WTC11 (cell line): ENCODE results near the gene PLD5.
"Not testable (repeated sequence)": the region's sequence is repeated elsewhere in the genome, so short reads cannot be mapped to it uniquely, and the experiment has no call there.

Source experiments
- ATF3 ChIP-seq: sonication (generic); formaldehyde crosslinking; conservative IDR thresholded peaks from 2 replicates; pipeline ENCODE4 v1.8.1; 2022; ENCODE audit warnings: mild to moderate bottlenecking, missing genetic modification reagents
- CTCF ChIP-seq: fragments of 200-600 bp; IDR thresholded peaks from 2 replicates; pipeline ENCODE4 v1.8.0; 2022; ENCODE audit warnings: antibody characterized with exemption
- JAZF1 ChIP-seq: fragments of 250-450 bp; sonication (Bioruptor Pico); IDR thresholded peaks from 2 replicates; pipeline ENCODE4 v1.9.0; 2021; ENCODE audit warnings: moderate library complexity, mild to moderate bottlenecking, inconsistent platforms
- MAX ChIP-seq: sonication (generic); formaldehyde crosslinking; IDR thresholded peaks from 2 replicates; pipeline ENCODE4 v1.8.0; 2022; ENCODE audit warnings: mild to moderate bottlenecking, missing genetic modification reagents
- NR2C2 ChIP-seq: sonication (generic); formaldehyde crosslinking; IDR thresholded peaks from 2 replicates; pipeline ENCODE4 v1.8.0; 2022; ENCODE audit warnings: mild to moderate bottlenecking, missing genetic modification reagents
- PRDM15 ChIP-seq: sonication (generic); formaldehyde crosslinking; IDR thresholded peaks from 2 replicates; pipeline ENCODE4 v1.8.0; 2022; ENCODE audit warnings: missing genetic modification reagents
- SMAD4 ChIP-seq: sonication (generic); formaldehyde crosslinking; IDR thresholded peaks from 2 replicates; pipeline ENCODE4 v1.8.0; 2022; ENCODE audit warnings: mild to moderate bottlenecking, missing genetic modification reagents
- STAT6 ChIP-seq: sonication (generic); formaldehyde crosslinking; conservative IDR thresholded peaks from 2 replicates; pipeline ENCODE4 v1.8.1; 2023; ENCODE audit warnings: mild to moderate bottlenecking, low read depth, missing genetic modification reagents, moderate library complexity
- TCF7 ChIP-seq: sonication (generic); formaldehyde crosslinking; IDR thresholded peaks from 2 replicates; pipeline ENCODE4 v1.8.0; 2022; ENCODE audit warnings: mild to moderate bottlenecking, low read depth, missing genetic modification reagents, moderate library complexity
- TEAD4 ChIP-seq: sonication (generic); formaldehyde crosslinking; IDR thresholded peaks from 2 replicates; pipeline ENCODE4 v1.8.0; 2022; ENCODE audit warnings: mild to moderate bottlenecking, missing genetic modification reagents
- USF1 ChIP-seq: sonication (generic); formaldehyde crosslinking; IDR thresholded peaks from 2 replicates; pipeline ENCODE4 v1.8.0; 2022; ENCODE audit warnings: mild to moderate bottlenecking, missing genetic modification reagents
- USF2 ChIP-seq: sonication (generic); formaldehyde crosslinking; IDR thresholded peaks from 2 replicates; pipeline ENCODE4 v1.8.1; 2023; ENCODE audit warnings: mild to moderate bottlenecking, missing genetic modification reagents, moderate library complexity
- ZNF121 ChIP-seq: sonication (generic); formaldehyde crosslinking; IDR thresholded peaks from 2 replicates; pipeline ENCODE4 v1.8.0; 2023; ENCODE audit warnings: missing genetic modification reagents
- ZNF512 ChIP-seq: sonication (generic); formaldehyde crosslinking; IDR thresholded peaks from 2 replicates; pipeline ENCODE4 v1.8.1; 2022; ENCODE audit warnings: missing genetic modification reagents, borderline replicate concordance

- not testable (repeated sequence) for TF ChIP-seq USF2 (CRISPR knock-in tag); MAX (CRISPR knock-in tag); PRDM15; CTCF; SMAD4; ZNF512 (CRISPR knock-in tag); ATF3 (CRISPR knock-in tag); JAZF1 (CRISPR knock-in tag); ZNF121 (CRISPR knock-in tag); STAT6; TEAD4 (CRISPR knock-in tag); TCF7 (CRISPR knock-in tag); USF1; NR2C2 (CRISPR knock-in tag)
These were observed 344.7 kb downstream of the PLD5 start for GRCh38 chr1:242179767-242180166.
